AG09319 (cell line): ENCODE data around the gene LRP4.

ENCODE experiments used
- DNase-seq: peaks from one replicate; pipeline ENCODE4 v3.0.0-alpha.2; 2010; ENCODE audit warnings: low read depth; ENCODE audit errors: extremely low read depth
- CTCF ChIP-seq: IDR thresholded peaks from 2 replicates; pipeline ENCODE4 v1.5.1; 2011; ENCODE audit warnings: low read depth, mild to moderate bottlenecking, inconsistent platforms, low read length, moderate library complexity

Gene LRP4

GRCh38 chr11:46832511-46833214 is 85.7 kb downstream of the LRP4 start:
- TF ChIP-seq CTCF: no peak
- no peak for DNase-seq

GRCh38 chr11:46827995-46828394 is 90.4 kb downstream of the LRP4 start:
- DNase-seq: no peak
- TF ChIP-seq CTCF: no peak; the same call in none of the 2 replicates

- peak; percentile 6; the same call in 1 of the 2 replicates for TF ChIP-seq CTCF
- DNase-seq: peak; percentile 37
Measured at GRCh38 chr11:46826310-46827044, 91.9 kb downstream of the LRP4 start.

- peak; percentile 15 for TF ChIP-seq CTCF
Measured at GRCh38 chr11:46808799-46809431, 109.4 kb downstream of the LRP4 start.

More at GRCh38 chr11:46808799-46809431, 109.4 kb downstream of the LRP4 start:
- no peak for DNase-seq
